ENCODE results near the gene IKZF2. TPM values are rescaled to one million over a fixed set of nuclear protein-coding genes. Genes with fewer than 3 reads are reported as not detected.
A peak's percentile ranks its signal among the peaks of the same experiment; 100 is the strongest.

IKZF2 gene
- total RNA-seq, 2 donors from 2014 or later, result 6.0 to 6.5 TPM

GRCh38 chr2:213065583-213066442 is 85.6 kb downstream of the IKZF2 start:
- Histone ChIP-seq H3K27ac (peak overlapping the region in 1 of 2 donors; percentile 72), H3K4me3 (peak overlapping the region in 1 of 2 donors; percentile 21), H3K27me3 (no peaks in the 10 kb centered on the region), H3K36me3 (no peaks in the 10 kb centered on the region), H3K4me1 (peaks cover 0 to 22% of the 10 kb centered on the region in 2 donors), H3K9me3 (no peaks in the 10 kb centered on the region)
- no peak for DNase-seq (ENCODE audit: low spot score)
- no peak for TF ChIP-seq CTCF (IDR thresholded peaks at IDR 0.05)

- DNase-seq (ENCODE audit: low spot score), result no peak
- Histone ChIP-seq H3K4me1 (peaks cover 0 to 14% of the 10 kb centered on the region in 2 donors), H3K9me3 (no peaks in the 10 kb centered on the region), H3K27me3 (no peaks in the 10 kb centered on the region), H3K4me3 (no peak overlapping the region), H3K36me3 (no peaks in the 10 kb centered on the region), H3K27ac (no peak overlapping the region)
- no peak for TF ChIP-seq CTCF (IDR thresholded peaks at IDR 0.05)
Measured at GRCh38 chr2:213064099-213064498, 87.3 kb downstream of the IKZF2 start.

- no peaks in the 10 kb centered on the region for H3K9me3 ChIP-seq
- H3K36me3 ChIP-seq, result no peaks in the 10 kb centered on the region
- no peak for TF ChIP-seq CTCF (IDR thresholded peaks at IDR 0.05)
- no peaks in the 10 kb centered on the region for H3K4me1 ChIP-seq
- no peak for DNase-seq (ENCODE audit: low spot score)
- H3K4me3 ChIP-seq, result no peak overlapping the region
- H3K27ac ChIP-seq, result no peak overlapping the region
- H3K27me3 ChIP-seq, result no peaks in the 10 kb centered on the region
Measured at GRCh38 chr2:213057977-213058376, 93.4 kb downstream of the IKZF2 start.

GRCh38 chr2:213046431-213046830 is 105.0 kb downstream of the IKZF2 start:
- Histone ChIP-seq H3K9me3 (no peaks in the 10 kb centered on the region), H3K4me1 (no peaks in the 10 kb centered on the region), H3K4me3 (no peak overlapping the region), H3K27me3 (no peaks in the 10 kb centered on the region), H3K27ac (no peak overlapping the region), H3K36me3 (no peaks in the 10 kb centered on the region)
- DNase-seq (ENCODE audit: low spot score), result no peak
- no peak for TF ChIP-seq CTCF (IDR thresholded peaks at IDR 0.05)

GRCh38 chr2:213043566-213043965 is 107.8 kb downstream of the IKZF2 start:
- no peak for DNase-seq (ENCODE audit: low spot score)
- Histone ChIP-seq H3K36me3 (no peaks in the 10 kb centered on the region), H3K27me3 (no peaks in the 10 kb centered on the region), H3K9me3 (no peaks in the 10 kb centered on the region), H3K27ac (no peak overlapping the region), H3K4me1 (no peaks in the 10 kb centered on the region), H3K4me3 (no peak overlapping the region)
- TF ChIP-seq CTCF (IDR thresholded peaks at IDR 0.05), result no peak

All from right atrium auricular region (tissue), 2 donors.